SW480 (cell line): ENCODE results near the gene ACACA.
"Not testable (repeated sequence)": the region's sequence is repeated elsewhere in the genome, so short reads cannot be mapped to it uniquely, and the experiment has no call there.

Experiments used
- DNase-seq: peaks from one replicate; pipeline ENCODE4 v3.0.0-alpha.2; 2016; ENCODE audit warnings: low spot score

The ACACA gene

GRCh38 chr17:37170881-37171425 lies 235.7 kb downstream of the ACACA start:
- no peak for DNase-seq

- DNase-seq, result no peak
Measured at GRCh38 chr17:37168731-37169353, 237.8 kb downstream of the ACACA start.

- no peak for DNase-seq
Measured at GRCh38 chr17:37167756-37168155, 238.9 kb downstream of the ACACA start.

DNA sequence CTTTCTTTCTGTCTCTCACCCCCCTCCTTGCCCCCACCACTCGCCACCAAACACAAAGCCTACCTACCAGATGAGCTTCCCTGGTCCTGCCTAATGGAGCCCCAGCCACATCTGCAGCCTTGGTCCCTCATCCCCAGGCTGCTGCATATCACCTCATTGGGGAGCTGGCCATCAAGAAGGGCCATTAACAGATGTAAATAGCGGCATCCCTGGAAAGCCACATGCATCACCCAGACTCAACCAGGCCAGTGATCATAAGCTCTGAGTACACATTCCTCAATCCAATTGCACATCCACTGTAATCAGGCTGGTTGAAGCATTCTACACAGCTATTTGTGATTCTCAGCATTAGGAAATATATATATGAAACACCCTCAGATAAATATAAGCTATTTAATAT lies 242.6 kb downstream of the ACACA start:
- DNase-seq, result no peak

DNA sequence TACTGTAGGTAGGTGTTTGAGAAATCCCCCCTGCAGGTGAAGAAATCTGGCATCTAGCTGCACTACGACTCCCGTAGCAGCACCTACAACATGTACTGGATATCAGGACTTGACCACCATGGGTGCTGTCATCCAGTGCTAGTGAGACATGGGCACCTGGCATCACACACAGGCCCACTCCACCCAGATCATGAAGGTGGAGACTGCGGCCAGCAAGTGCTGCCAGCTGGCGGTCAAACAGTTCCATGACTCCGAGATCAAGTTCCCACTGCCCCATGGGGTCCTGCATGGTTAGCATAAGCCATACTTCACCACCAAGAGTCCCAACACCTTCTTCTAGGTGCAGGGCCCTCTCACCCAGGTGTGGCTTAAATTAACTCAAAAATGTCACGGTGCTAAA lies 243.8 kb downstream of the ACACA start:
- DNase-seq, result no peak

GRCh38 chr17:37160944-37161343 lies 245.7 kb downstream of the ACACA start:
- no peak for DNase-seq

GRCh38 chr17:37158290-37158689 lies 248.3 kb downstream of the ACACA start:
- DNase-seq, result no peak

DNA sequence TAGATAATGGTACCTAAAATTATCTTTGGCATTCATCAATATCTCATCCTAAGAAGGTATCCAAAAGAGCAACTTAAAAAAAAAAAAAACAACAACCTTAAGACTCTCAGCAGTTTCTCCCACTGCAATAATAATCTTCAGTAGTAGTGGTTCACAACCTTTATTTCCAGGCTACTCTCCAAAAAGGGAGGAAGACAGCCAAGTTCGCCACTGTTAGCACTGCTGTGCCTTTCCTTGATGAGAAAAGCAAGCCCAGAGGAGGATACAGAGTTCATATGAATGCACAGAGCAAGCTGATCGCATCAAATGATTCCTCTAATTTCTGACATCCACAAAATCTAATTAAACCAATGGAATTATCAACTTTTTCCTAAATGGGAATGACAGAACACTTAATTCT lies 258.5 kb downstream of the ACACA start:
- no peak for DNase-seq

GRCh38 chr17:37147301-37147812 lies 259.3 kb downstream of the ACACA start:
- no peak for DNase-seq

- no peak for DNase-seq
Measured at GRCh38 chr17:37146086-37147064, 260.3 kb downstream of the ACACA start.

- DNase-seq, result no peak
Measured at GRCh38 chr17:37144075-37144701, 262.4 kb downstream of the ACACA start.

- DNase-seq, result not testable (repeated sequence)
Measured at GRCh38 chr17:37143558-37143957, 263.1 kb downstream of the ACACA start.

DNA sequence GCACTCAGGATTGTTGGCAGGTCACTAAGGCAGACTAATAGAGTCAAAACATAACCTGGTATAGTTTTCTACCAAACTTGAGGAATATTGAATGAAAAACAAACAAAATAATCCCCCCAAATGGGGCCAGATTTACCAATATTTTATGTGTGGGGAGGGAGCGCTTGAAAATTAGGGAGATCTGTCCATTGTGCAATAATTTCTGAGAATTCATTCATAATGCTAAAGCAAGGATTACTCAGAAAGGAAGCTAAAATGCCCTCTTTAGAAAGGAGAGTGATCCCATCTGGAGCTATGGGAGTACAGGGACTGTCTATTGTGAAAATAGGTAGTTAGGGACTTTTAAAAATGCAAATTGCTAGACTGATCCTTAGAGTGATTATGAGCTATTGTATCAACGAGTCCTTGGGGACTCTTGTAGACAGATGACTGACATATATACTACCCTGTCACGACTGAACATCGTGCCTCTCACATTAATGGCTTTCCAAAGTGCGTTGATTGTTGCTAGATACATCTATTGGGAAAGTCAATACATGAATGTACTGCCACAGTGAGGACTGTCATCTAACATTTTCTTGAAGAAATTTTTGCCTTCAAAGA lies 264.2 kb downstream of the ACACA start:
- no peak for DNase-seq

DNA sequence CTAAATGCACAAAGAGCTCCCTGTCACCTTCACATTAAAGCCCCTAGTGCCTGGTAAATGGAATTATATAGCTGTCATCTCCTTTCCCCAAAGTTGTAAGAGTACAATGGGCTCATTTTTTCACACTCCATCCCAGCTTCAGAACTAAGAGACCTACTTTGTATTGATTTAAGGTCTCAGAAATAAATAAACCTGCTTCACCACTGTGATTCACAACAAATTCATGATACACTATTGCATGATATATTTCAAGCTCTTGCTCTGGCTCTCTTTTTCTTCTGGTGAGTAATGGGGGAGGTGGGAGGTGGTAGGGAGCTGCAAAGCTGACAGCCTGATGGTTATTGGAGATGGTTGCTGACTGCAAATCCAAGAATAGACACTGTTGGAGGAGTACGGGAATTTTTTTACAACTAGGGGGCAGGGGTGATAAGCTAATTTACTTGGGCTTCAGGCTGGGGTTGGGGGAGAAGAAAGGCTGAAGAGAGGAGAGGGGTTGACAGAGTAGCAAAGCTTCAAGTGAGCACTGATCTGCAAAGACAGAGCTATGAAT lies 268.0 kb downstream of the ACACA start:
- DNase-seq, result no peak

- no peak for DNase-seq
Measured at GRCh38 chr17:37137906-37138514, 268.6 kb downstream of the ACACA start.

- DNase-seq, result no peak
Measured at GRCh38 chr17:37137070-37137610, 269.5 kb downstream of the ACACA start.

DNA sequence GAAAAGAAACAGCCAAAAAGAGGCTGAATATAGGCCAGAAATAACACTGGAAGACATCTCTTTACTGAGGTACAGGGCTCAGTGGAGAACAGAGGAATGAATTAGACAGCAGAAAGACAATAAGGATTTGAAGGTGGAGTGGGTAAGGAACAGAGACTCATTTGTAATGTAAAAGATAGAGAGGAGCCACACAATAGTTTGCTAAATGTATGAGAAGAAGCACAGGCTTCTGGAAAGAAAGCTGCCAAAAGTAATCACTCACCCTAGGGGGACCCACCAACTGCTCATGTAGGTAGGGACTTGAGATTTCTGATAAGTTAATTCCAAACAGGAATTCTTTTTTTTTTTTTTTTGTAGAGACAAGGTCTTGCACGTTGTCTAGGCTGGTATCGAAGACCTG lies 271.1 kb downstream of the ACACA start:
- DNase-seq, result no peak

DNA sequence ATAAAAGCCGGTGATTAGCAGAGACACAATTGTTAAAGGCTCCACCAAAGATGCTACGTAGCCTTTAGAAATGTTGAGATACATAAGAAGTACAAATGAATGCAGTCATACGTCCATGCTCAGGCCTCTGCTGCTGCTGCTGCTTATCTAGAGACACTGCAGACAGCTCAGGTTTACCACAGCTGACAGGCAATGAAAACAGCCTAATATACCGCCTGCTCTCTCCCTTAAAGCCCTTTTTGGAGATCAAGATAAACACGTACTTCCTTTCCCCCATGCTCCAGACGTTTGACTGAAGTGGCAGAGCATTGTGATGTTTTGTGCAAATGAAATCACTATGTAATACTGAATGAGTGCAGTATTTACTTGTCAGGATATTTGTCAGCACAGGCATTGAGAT lies 272.6 kb downstream of the ACACA start:
- DNase-seq, result no peak

DNA sequence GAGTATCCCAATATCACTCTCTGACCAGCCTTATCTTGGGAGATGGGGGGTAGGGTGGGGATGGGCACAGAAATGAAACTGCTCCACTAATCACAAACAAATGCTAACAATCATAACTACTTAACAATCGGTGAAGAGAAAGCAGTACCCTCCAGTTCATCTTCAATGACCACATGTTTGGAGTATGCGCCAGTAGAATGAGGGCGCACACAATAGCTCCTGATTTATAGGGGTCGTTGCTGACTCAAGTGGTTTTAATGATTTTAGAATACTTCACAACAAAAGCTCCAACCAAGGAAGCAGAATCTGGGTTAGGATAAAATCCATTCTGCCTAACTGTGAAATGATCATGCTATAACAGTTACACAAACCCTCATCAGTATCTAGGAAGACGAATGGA lies 273.5 kb downstream of the ACACA start:
- no peak for DNase-seq

GRCh38 chr17:37131669-37132611 lies 274.7 kb downstream of the ACACA start:
- DNase-seq, result no peak
